ENCODE results near the gene VENTX.

Gene VENTX

GRCh38 chr10:133271521-133272300 lies 34.1 kb downstream of the VENTX start:
- DNase-seq (ENCODE audit: low read depth in 2 of 2), result no peak

DNA sequence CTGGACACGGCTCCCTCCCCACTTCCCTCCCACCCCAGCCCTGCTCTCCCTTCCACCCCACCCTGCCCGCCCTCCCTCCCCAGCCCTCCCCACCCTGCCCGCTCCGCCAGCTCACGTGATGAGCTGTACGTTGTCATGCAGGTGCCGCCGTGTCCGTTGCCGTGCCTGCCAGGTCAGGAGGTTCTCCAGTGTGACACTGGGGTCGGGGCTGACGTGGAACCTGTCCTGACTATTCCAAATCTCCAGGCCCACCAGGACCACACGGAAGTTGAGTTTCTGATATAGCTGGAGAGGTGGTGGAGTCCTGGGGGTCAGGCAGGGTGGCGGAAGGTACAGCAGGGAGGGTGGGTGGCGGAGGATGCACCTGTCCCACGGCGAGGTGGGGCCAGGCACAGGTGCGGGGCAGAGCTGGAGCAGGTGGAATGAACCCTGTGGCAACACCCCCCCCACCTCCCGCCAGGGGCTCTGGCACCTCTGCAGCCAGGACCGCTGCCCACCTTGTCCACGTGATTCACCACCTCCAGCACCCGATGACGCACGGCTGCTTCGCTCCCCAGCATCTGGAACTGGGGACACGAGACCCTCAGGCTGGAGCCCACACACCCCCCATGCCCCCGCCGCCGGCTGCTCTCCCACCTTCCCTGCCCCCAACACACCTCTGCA lies 34.8 kb downstream of the VENTX start:
- no peak for DNase-seq (ENCODE audit: low read depth in 2 of 2)

GRCh38 chr10:133272964-133273420 lies 35.3 kb downstream of the VENTX start:
- no peak for DNase-seq (ENCODE audit: low read depth in 2 of 2)

DNA sequence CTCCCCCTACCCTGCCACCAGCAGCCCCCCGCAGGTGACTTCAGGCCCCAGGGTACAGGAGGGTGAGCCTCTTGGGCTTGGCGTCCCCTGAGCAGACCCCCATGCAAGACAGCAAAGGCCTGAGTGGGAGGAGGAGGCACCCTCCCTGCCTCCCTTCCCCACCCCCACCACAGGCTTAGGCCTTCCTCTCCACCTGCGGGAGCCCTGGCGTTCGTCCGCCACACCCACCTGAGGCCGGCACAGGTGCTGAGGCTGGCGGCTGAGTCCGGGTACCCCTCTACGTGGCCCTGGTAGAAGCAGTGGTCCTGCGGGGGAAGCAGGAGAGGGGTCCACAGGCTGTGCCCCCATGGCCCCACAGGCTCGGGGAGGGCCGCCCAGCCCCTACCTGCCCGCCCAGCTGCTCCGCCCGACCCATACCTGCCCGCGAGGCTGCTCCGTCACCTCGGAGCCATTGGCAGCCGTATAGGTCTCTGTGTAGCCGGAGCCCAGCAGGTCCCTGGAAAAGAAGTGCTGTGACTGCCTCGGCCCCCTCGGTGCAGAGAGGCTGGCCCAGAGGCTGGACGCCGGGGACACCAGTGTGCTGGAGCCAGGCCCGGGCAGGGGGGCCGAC lies 36.0 kb downstream of the VENTX start:
- no peak for DNase-seq (ENCODE audit: low read depth in 2 of 2)

DNA sequence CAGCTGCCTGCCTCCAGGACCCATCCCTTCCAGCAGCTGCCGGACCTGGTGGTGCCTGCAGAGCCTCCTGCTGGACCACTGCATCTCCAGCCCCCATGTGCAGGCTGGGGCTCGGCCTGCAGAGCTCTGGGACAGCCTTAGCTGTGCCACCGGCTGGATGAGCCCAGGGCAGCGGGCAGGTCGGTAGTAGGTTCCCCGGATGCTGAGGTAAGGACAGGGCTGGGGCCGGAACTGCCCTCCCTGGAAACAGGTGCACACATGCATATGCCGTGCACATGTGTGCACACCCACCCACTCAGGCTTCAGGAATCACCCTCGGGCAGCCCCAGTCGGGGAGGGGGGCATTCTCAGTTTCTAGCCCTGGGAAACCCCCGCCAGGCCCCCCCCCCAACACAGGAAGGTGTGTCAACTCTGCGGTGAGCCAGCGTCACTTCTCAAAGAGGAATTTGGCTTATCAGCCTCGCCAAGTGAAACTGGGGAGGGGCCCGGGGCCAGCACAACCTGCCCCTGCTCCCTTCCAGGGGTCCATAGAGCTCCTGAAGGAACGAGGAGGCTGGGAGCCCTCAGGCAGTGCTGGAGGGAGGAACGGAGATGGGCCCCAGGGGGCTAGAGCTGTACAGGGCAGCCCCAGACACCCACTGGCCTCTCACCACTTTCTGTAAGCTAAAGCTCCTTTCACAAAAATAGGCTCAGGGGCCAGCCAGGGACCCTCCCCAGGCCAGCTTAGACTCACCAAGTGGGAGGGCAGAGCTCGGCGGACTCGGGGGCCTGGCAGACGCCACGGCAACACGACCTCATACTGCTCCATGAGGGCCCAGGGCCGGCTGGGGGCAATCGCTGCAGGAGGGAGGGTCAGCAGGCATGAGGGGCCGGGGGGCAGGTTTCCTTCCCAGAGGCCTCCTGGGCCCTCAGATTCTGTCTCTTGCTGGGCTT lies 37.4 kb downstream of the VENTX start:
- DNase-seq (ENCODE audit: low read depth in 2 of 2), result peak; percentile 79 to 81

DNA sequence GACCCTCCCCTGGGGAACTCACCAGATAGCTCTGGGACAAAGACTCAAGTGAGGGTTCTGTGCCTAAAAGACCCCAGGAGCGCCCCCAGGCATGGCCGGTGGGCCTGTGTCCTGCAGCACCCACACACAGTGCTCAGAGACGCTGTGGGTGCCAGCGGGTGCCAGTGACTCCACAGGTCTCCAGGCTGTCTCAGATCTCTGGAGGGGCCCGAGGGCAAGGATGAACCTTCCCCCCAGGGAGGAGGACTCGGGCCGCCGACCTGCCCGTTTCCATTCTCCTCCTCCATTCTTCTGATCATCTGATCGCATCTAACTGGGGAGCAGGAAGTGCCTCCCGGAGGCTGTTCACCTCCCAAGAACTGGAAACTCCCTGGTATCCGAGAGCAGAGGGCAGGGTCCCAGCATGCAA lies 38.0 kb downstream of the VENTX start:
- no peak for DNase-seq (ENCODE audit: low read depth in 2 of 2)

- DNase-seq (ENCODE audit: low read depth in 2 of 2), result no peak
These were observed 38.4 kb downstream of the VENTX start for GRCh38 chr10:133276100-133276434.

- peak in 1 of 2 donors; percentile 63 for DNase-seq (ENCODE audit: low read depth in 2 of 2)
These were observed 39.0 kb downstream of the VENTX start, which contains the start of gene ADAM8 for GRCh38 chr10:133276435-133277201. Gene ADAM8, minus strand, starts transcription at chr10:133276868. Its CDS starts 51 bp downstream, at chr10:133276817.

DNA sequence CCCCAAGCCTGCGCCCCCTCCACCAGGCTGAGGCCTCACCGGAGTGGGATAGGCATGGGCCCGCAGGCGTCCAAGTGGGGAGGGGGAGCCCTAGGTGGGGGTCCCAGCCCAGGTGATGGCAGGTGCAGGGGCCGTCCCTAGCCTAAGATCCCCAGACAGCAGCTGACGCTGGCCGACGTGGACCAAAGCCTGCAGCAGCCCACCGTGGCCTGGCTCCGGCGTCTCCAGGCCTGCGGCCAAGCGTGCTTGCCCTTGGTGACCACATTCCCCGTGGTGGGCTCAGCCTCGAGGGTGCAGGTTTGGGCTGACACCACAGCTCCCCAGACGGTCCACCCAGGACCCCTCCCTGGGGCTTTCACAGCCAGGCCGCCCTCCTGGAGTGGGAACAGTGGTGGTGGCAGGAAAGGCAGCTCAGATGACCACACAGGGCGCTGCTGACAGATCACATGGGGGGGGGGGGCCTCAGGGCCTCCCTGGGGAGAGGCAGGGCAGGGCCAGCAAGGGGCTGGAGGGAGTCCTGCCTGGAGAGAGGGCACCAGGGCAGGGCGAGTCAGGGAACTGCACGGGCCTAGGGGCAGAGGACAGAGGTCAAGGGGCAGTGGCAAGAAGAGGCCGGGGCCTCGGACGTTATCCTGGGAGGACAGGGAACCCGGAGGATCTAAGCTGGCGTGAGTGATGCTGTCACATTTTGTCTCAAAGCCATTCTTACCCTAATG lies 39.8 kb downstream of the VENTX start:
- DNase-seq (ENCODE audit: low read depth in 2 of 2), result no peak

GRCh38 chr10:133277993-133278576 lies 40.4 kb downstream of the VENTX start:
- DNase-seq (ENCODE audit: low read depth in 2 of 2), result no peak

DNA sequence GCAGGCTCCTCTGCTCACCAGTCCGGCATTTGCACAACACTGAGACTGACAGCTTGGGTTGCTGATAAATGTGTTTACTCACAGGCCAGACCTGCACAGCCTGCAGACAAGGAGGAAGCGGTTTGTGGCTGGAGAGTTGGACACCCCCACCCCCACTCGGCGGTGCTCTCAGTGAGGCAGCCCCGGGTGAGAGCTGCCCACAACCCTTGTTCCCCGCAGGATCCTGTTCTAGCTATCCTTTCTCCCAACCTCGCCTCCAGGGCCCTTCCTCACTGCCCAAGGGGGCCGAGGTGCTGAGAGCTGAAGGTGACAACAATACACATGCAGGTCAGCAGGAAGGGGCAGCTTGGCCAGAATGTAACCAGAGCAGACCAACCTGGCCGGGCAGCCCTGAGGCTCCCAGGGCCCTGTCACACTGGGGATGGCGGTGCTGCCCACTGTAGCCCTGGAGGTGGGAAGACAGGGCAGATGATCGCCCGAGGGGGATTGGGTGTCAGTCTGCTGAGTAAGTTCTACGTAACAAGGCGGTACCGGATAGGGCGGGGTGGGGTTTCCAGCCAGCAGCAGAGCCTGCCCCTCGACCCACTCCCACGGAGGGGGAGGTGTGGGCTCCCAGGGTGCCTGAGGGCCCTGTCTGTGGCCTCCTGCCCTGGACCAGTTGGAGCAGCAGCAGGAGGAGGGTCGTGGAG lies 41.1 kb downstream of the VENTX start:
- peak in 1 of 2 donors; percentile 67 for DNase-seq (ENCODE audit: low read depth in 2 of 2)

DNA sequence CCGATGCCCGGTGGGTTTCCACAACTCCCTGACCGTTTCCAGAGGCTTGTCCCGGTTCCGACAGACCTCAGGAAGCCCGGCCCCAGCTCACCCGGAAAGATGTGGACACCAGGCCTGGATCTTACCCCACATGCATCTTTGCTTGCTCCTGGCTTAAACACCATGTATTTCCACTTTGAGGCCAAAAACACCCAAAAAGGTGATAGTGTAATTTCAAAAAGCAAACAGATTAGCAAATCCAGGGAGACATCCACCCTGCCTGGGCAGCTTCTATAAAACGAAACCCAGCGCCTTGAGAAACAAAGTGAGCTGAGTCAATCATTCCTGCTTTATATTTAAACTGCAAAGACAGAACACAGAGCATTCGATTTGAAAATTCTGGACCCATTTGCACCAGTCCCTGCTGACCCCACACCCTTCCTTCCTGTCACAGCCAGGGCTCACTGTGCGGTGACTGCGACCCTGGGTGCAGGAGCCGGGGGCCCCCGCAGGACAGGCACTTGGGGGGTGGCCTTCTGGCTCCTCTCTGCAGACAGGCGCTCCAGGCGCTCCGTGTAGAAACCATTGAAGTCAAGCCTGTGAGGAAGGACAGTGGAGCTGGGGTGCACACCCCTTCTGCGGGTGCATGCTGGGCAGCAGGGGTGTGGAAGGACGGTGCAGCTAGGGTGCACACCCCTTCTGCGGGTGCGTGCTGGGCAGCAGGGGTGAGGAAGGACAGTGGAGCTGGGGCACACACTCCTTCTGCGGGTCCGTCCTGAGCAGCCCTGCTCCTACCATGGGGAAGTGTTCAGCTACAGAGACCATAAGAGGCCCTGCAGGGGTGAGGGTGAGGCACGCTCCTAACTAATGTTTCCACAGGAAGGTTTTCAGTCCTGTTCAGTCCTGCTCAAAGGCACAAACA lies 41.9 kb downstream of the VENTX start:
- no peak for DNase-seq (ENCODE audit: low read depth in 2 of 2)

DNA sequence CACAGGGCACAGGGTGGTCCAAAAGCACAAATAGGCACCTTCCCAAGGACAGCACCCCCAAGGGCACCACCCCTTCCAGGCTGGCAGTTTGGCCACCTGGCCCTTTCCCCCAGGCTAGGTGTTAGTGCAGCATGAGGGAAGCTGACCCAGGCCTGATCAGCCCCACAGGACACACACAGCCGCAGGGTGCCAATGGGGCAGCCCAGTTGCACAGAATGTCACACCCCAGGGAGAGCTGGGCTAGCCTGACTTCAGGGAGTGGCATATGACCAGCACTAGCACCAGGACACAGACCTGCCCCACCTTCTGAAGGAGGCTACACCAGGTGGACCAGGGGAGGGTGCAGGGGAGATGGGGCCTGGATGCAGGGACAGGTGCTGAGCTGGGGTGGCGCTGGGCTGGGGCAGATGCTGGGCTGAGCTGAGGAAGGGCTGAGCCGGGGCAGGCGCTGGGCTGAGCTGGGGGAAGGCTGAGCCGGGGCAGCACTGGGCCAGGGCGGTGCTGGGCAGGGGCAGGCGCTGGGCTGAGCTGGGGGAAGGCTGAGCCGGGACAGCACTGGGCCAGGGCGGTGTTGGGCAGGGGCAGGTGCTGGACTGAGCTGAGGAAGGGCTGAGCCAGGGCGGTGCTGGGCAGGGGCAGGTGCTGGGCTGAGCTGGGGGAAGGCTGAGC lies 42.9 kb downstream of the VENTX start:
- DNase-seq (ENCODE audit: low read depth in 2 of 2), result no peak

DNA sequence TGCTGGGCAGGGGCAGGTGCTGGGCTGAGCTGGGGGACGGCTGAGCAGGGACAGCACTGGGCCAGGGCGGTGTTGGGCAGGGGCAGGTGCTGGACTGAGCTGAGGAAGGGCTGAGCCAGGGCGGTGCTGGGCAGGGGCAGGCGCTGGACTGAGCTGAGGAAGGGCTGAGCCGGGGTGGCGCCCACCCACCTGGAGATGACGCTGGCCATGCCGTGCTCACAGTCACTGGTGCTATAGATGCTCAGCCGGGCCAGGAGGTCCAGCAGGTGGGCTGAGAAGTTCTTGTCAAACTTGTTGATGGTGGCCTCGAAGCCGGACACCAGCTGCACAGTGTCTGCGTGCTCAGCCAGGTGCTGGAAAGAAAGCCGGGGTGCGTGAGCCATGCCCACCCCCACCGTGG lies 43.4 kb downstream of the VENTX start:
- no peak for DNase-seq (ENCODE audit: low read depth in 2 of 2)

GRCh38 chr10:133281628-133282372 lies 44.1 kb downstream of the VENTX start:
- DNase-seq (ENCODE audit: low read depth in 2 of 2), result no peak

DNA sequence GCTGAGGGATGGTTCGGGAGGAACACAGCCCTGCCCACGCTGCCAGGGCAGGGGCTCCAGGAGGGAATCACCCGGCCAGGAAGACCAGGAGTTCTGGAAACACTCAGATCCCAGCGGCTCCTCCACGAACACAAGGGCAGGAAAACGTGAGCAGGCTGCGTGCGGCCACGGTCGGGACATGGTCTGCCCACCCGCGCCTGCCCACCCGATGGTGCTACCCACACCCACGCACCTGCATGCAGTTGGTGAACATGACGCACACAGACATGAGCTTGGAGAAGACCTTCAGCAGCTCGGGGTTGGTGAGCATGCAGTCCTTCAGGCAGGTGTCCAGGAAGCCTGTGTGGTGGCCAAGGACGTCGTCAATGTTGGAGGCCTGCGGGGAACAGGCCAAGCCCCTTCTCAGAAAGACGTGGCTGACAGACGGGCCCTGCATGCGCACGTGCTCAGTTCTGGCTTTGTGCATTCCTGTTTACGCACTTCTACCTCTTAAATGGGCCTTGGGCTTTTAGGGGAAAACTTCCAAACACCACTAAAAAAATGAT lies 45.3 kb downstream of the VENTX start:
- no peak for DNase-seq (ENCODE audit: low read depth in 2 of 2)

- no peak for DNase-seq (ENCODE audit: low read depth in 2 of 2)
These were observed 46.3 kb downstream of the VENTX start for GRCh38 chr10:133283931-133284330.

All from stimulated activated CD8-positive, alpha-beta memory T cell treated with anti-CD3 and anti-CD28 coated beads, Interleukin-7, amount 100 ng/mL, for 4 hours (primary cell).